ENCODE measurements around the gene TYW1B.
"Not testable (repeated sequence)": the region's sequence is repeated elsewhere in the genome, so short reads cannot be mapped to it uniquely, and the experiment has no call there.

TYW1B gene

GRCh38 chr7:72816370-72817157 is 11.4 kb downstream of the TYW1B start:
- not testable (repeated sequence) for DNase-seq (ENCODE audit: low read depth in 2 of 2)

GRCh38 chr7:72810437-72810836 is 17.6 kb downstream of the TYW1B start:
- DNase-seq (ENCODE audit: low read depth in 2 of 2): not testable (repeated sequence)

GRCh38 chr7:72808511-72808910 is 19.5 kb downstream of the TYW1B start:
- DNase-seq (ENCODE audit: low read depth in 2 of 2): not testable (repeated sequence)

GRCh38 chr7:72806851-72807250 is 21.1 kb downstream of the TYW1B start:
- not testable (repeated sequence) for DNase-seq (ENCODE audit: low read depth in 2 of 2)

- DNase-seq (ENCODE audit: low read depth in 2 of 2): no peak
Observed at GRCh38 chr7:72805526-72806494, 22.2 kb downstream of the TYW1B start.

- DNase-seq (ENCODE audit: low read depth in 2 of 2): not testable (repeated sequence)
Observed at GRCh38 chr7:72803778-72804177, 24.2 kb downstream of the TYW1B start.

GRCh38 chr7:72801564-72801963 is 26.4 kb downstream of the TYW1B start:
- DNase-seq (ENCODE audit: low read depth in 2 of 2): not testable (repeated sequence)

GRCh38 chr7:72795401-72795800 is 32.6 kb downstream of the TYW1B start:
- DNase-seq (ENCODE audit: low read depth in 2 of 2): not testable (repeated sequence)

GRCh38 chr7:72793791-72794190 is 34.2 kb downstream of the TYW1B start:
- DNase-seq (ENCODE audit: low read depth in 2 of 2): no peak

GRCh38 chr7:72790698-72791060 is 37.3 kb downstream of the TYW1B start:
- not testable (repeated sequence) for DNase-seq (ENCODE audit: low read depth in 2 of 2)

GRCh38 chr7:72790048-72790697 is 37.8 kb downstream of the TYW1B start:
- not testable (repeated sequence) for DNase-seq (ENCODE audit: low read depth in 2 of 2)

GRCh38 chr7:72785166-72785955 is 42.6 kb downstream of the TYW1B start:
- DNase-seq (ENCODE audit: low read depth in 2 of 2): no peak

GRCh38 chr7:72783601-72784370 is 44.2 kb downstream of the TYW1B start:
- not testable (repeated sequence) for DNase-seq (ENCODE audit: low read depth in 2 of 2)

GRCh38 chr7:72781631-72782030 is 46.4 kb downstream of the TYW1B start:
- DNase-seq (ENCODE audit: low read depth in 2 of 2): no peak

GRCh38 chr7:72781161-72781560 is 46.8 kb downstream of the TYW1B start:
- DNase-seq (ENCODE audit: low read depth in 2 of 2): no peak

GRCh38 chr7:72780289-72780894 is 47.6 kb downstream of the TYW1B start:
- not testable (repeated sequence) for DNase-seq (ENCODE audit: low read depth in 2 of 2)

- not testable (repeated sequence) for DNase-seq (ENCODE audit: low read depth in 2 of 2)
Observed at GRCh38 chr7:72777167-72777566, 50.8 kb downstream of the TYW1B start.

- not testable (repeated sequence) for DNase-seq (ENCODE audit: low read depth in 2 of 2)
Observed at GRCh38 chr7:72772627-72773026, 55.4 kb downstream of the TYW1B start.

- DNase-seq (ENCODE audit: low read depth in 2 of 2): not testable (repeated sequence)
Observed at GRCh38 chr7:72766994-72767393, 61.0 kb downstream of the TYW1B start.

- DNase-seq (ENCODE audit: low read depth in 2 of 2): no peak
Observed at GRCh38 chr7:72760602-72761001, 67.4 kb downstream of the TYW1B start.
